HG03571 (cell line): ENCODE results near the gene TEX22.

Experiments
- ATAC-seq: cut with Tn5 transposase; IDR thresholded peaks from one replicate; pipeline ENCODE4 v1.9.1; 2021; ENCODE audit not compliant: unreplicated experiment

Gene TEX22

GRCh38 chr14:105420101-105420973, 22.0 kb downstream of the TEX22 start:
- ATAC-seq: no peak

- no peak for ATAC-seq
Measured at GRCh38 chr14:105420974-105421674, 22.8 kb downstream of the TEX22 start.

- ATAC-seq: no peak
Measured at GRCh38 chr14:105421723-105422615, 23.6 kb downstream of the TEX22 start.

- no peak for ATAC-seq
Measured at GRCh38 chr14:105422695-105423487, 24.6 kb downstream of the TEX22 start.

DNA sequence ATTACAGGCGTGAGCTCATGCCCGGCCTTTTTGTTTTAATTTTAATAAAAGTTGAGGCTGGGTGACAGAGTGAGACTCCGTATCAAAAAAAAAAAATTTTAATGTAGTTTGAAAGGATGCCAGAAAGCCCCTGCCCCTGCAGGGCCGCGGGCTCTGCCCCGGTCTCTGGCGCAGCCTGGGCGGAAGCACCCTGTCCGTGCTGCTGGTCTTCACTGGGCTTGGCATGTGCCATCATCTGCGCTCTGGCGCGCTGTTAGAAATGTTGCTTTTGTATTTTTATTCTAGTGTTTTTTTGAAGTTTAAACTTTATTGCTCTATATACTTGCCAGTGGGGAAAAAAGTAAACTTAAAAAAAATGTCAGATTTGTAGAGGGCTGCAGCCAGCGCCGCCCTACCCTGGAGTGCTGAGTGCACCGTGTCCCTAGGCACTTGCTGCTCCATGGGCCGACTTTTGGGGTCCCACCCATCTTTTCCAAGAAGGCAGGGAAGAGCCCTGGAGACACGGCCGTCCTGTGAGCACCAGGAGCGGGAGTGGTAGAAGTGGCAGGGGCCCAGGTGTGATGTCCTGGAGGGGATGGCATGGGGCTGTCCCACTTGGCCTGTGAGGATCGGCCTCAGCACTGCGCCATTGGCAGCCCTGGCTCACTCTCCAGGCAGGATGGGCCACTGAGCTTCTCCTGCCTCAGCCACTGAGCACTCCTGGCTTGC, 25.3 kb downstream of the TEX22 start:
- ATAC-seq: no peak

DNA sequence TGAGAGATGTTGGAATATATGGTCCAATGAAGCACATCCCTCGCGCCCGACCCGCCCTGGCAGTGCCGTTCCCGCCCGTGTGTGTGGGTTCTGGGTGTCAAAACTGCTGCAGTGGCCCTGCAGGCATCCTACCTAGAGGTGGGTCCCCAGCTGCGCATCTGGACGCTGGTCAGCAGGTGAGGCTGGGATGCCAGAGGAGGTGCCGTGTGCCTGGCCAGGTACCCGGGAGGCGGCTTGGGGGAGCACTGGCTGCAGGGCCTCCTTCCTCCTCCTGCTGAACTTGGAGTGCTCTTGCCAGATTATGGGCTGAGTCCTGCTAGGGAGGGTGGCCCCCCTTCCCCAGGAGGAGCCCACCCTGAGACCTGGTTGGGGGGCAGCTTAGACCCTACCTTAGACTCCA, 26.5 kb downstream of the TEX22 start:
- ATAC-seq: no peak

GRCh38 chr14:105425823-105426247, 27.5 kb downstream of the TEX22 start:
- no peak for ATAC-seq

- ATAC-seq: no peak
Measured at GRCh38 chr14:105426416-105427130, 28.2 kb downstream of the TEX22 start.

DNA sequence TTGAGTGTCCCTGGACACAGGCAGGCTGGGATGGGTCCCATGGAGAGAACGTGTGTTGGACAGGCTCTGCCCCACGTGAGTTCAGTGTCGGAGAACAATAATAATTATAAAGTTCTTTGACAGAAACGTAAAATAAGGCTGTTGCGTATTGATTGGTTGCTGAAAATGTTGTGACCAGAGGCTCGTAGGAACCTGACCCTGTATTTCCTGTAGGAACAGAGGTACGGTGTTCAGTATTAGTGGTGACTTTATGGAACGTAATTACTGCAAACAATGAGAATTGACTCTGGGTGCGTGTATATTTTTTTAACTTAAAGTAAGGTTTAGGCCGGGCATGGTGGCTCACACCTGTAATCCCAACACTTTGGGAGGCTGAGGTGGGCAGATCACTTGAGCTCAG, 29.1 kb downstream of the TEX22 start:
- no peak for ATAC-seq

DNA sequence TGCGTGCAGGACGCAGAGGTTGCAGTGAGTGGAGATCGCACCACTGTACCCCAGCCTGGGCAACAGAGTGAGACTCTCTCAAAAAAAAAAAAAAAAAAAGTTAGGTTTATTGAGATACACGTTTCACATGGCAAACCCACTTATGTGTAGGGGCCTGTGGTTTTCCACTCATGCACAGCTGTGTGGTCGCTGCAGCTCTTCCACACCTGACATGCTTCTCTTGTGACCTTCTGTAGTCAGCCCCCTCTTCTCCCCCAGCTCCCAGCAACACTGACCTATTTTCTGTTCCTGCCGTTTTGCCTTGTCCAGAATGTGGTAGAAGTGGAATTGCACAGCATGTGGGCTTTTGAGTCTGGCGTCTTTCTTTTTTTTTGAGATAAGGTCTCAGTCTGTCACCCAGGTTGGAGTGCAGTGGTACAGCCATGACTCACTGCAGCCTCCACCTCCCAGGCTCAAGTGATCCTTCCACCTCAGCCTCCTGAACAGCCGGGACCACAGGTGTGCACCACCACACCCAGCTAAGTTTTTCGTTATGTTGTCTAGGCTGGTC, 29.7 kb downstream of the TEX22 start:
- ATAC-seq: no peak

- ATAC-seq: no peak
Measured at GRCh38 chr14:105430042-105430441, 31.7 kb downstream of the TEX22 start.

GRCh38 chr14:105430565-105430964, 32.2 kb downstream of the TEX22 start:
- no peak for ATAC-seq

DNA sequence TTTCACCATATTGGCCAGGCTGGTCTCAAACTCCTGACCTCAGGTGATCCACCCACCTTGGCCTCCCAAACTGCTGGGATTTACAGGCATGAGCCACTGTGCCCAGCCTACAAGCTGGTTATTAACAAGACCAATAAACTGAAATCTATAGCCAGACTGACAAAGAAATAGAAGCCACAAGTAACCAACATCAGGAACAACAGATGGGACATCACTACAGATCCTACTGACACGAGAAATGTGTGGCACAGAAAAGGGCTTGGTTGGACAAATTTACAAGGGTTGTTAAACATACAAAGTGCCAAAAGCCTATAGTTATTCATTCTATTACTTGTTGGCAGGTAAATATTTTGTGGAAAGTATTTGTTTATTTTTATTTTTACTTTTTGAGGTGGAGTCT, 32.9 kb downstream of the TEX22 start:
- ATAC-seq: no peak

- ATAC-seq: no peak
Measured at GRCh38 chr14:105432657-105433056, 34.3 kb downstream of the TEX22 start.

- ATAC-seq: no peak
Measured at GRCh38 chr14:105433161-105433605, 34.8 kb downstream of the TEX22 start.

DNA sequence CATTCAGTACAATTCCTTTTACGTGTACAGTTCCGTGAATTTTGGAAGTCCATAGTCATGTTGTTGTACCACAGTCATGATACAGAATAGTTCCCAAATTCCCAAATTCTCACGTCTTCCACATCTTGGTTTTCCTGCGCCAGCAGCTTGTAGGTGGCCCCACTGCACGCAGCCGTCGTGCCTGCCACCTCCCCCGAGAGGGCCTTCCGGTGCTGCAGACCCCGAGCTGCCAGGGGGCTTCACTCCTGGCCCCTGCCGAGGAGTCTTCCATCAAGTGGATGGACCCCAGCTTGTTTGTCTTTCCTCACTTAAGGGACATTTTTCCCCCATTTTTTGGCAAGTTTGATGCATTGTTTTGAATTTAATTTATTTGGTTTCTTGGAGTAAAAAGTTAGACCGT, 38.1 kb downstream of the TEX22 start:
- ATAC-seq: no peak

DNA sequence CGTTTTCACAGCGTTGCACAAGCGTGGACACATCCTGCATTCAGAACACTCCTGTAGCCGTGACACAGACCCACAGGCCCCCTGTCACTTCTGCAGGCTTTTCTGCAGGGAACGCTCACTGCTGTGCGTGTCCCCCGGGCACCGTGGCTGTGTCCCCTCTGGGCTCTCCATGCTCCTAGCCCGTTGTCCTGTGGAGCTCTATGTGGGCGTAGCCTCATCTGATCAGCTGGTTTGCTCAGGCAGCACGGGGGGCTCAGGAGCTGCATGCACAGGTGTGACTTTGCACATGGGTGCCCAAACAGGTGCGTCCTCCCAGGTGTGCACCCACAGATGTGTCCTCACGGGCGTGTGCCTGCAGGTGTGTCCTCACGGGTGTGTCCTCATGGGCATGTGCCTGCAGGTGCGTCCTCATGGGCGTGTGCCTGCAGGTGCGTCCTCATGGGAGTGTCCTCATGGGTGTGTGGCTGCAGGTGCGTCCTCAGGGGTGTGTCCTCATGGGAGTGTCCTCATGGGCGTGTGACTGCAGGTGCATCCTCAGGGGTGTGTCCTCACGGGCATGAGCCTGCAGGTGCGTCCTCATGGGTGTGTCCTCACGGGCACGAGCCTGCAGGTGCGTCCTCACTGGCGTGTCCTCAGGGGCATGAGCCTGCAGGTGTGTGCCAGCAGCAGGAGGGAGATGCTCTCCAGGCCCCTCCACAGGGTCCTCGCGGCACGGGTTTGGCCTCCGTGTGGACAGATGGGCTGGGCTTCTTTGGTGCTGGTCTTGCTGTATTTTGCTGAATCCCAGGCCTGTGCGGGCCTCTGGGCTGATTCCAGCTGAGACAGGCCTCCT, 38.8 kb downstream of the TEX22 start:
- ATAC-seq: no peak
